GM18867 (cell line): ENCODE measurements around the gene FNDC7.
"Not testable (repeated sequence)": the region's sequence is repeated elsewhere in the genome, so short reads cannot be mapped to it uniquely, and the experiment has no call there.

ENCODE experiments used
- ATAC-seq: cut with Tn5 transposase; IDR thresholded peaks from one replicate; pipeline ENCODE4 v1.9.1; 2021; ENCODE audit warnings: mild to moderate bottlenecking, moderate library complexity; ENCODE audit not compliant: unreplicated experiment

Gene FNDC7

DNA sequence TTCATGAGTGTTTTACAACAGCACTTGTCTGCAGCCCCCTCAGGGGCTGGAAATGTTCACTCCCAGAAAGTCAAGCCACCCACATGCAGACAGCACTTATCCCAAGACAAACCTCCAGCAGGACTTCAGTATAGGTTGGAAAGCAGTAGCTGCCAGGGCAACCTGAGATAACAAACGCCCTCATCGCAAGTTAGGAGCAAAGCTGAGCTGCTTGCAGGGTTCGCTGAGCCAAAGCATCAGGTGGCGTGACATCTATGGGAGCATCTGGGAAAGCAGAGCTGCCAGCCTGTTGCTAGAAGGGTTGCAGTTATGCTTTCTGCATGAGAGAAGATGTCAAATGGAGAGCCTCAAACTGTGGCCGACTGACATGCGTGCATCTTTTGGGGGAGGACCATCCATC is 29.5 kb downstream of the FNDC7 start:
- ATAC-seq, result no peak

- no peak for ATAC-seq
Observed at GRCh38 chr1:108745980-108746381, 33.3 kb downstream of the FNDC7 start.

GRCh38 chr1:108746382-108747170 is 33.9 kb downstream of the FNDC7 start, which contains the start of gene STXBP3:
STXBP3 (plus strand) TSS chr1:108746674; CDS start chr1:108746738, 64 bp downstream.
- peak; percentile 90 for ATAC-seq

DNA sequence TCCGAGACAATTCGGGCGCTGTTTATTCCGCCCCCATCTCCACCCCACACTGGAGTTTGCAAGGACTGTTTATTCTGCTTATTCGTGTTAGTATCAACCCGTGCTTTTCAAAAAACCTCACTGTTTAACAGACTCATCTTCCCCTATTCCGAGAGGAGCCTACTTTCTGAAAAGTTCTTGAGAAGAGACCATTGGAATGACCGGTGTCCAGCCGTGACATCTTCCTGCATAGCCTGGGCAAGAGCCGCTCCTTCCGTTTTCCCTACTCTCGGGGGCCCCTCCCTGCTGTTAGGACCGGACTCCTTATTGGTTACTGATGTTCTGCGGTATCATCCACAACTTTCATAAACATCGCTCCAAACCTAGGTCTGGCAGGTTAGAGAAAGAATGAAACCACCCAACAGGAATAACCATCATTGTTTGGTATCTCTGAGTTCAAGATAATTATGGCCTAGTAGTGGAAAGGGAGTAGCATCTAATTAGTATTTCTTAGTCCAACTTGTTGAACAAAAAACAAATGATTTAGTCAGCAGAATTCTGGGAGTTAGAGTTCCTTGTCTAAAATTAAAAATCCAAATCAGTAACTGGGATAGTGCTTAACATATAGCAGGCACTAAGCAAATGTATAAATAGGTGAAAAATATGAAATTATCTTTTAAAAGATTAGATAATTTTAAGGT is 34.6 kb downstream of the FNDC7 start:
- ATAC-seq, result peak; percentile 20

DNA sequence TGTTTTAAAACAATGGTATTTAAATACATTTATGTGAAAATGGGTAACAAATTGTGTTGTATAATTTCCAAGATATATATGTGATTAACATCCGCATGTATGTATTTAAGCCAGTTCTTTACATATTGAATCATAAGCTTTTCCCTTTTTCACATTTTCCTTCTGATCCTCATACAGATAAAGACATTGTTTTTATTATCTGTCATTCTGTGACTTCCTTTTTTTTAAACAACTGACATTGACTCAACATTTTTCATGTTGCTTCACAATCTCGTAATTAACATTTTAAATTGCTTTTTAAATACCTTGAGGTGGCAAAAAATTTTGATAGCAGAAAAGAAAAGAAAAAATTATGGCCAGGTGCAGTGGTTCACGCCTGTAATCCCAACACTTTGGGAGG is 35.2 kb downstream of the FNDC7 start:
- no peak for ATAC-seq

DNA sequence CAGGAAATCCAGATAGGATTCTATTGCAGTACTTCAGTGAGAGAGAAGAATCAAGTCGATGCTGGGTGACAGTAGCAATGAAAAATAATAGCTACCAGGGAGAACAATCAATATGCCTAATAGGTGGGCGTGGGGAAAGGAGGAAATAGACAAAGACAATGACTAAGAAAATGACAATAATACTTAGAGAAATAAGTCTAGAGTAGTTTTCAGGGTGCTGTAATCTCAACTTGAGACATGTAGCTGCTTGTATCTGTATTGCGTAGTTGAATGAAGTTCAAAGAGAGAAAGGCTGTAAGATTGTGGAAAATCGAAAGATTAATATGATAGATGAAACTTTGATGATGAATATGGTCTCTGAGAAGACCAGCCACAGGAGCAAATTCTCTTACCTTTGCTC is 36.4 kb downstream of the FNDC7 start:
- ATAC-seq, result no peak

- no peak for ATAC-seq
Observed at GRCh38 chr1:108750476-108751181, 37.9 kb downstream of the FNDC7 start.

DNA sequence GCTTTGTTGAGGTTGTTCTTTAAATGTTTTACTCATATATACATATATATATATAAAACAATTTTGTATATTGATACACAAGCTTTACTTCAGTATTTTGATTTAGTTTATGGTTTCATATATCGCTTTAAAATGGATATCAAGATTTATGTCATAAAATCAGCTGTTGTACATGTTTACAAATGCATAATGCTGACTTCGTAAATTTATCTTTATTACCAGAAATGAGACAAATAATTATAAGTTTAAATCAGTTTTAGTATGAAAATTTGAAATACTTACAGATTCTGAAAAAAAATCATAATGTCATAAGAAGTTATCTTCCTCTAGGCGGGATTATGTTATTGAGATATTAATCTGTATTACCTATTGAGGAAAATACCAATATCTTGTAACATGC is 40.7 kb downstream of the FNDC7 start:
- ATAC-seq, result no peak

GRCh38 chr1:108758796-108759195 is 46.1 kb downstream of the FNDC7 start:
- ATAC-seq, result no peak

DNA sequence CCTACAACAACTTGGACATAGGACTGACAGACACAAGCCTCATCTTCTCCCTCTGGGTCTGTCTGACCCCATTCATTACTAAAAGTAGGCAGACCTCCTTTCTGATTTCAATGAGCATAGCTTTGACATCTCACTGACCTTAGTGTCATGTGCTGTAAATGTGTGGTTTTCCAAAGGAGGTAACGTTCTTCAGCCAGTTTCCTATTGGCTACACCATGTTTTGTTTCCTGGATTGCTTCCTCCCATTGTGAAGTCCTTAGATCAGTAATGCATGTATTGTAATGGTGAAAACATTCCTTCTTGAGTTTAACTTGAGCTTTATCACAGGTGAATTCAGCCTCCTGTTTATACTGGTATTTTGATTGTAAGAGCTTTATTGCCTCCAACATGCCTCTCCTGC is 54.4 kb downstream of the FNDC7 start:
- no peak for ATAC-seq

DNA sequence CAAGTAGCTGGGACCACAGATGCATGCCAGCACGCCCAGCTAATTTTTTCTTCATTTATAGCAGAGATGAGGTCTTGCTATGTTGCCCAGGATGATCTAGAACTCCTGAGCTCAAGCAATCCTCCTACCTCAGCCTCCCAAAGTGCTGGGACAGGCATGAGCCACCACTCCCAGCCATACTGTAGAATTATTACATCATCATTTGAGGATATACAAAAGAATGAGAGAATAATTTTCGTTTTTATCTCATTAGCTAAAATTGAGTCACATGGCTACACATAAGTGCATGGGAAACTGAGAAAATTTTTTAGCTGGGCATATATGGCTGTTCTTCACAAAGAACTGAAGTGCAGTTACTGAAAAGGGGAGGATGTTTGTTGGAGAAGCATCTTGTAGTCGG is 55.0 kb downstream of the FNDC7 start:
- ATAC-seq, result no peak

DNA sequence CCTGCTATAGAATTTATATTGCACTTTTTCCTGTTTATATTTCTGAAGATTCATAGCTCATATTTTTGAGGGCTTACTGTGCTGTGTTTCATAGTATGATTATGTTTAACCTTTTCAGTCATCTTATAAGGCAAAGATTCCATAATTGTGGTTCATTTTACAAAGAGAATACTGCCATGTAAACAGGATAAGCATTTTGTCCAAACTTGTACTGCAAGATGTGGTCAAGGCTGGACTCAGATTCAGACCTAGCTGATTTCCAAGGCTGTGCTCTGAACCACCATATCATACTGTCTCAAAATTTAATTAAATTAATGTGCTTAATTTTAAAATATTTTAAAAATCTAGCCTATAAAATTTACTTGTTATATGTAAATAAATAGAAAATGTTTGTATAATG is 65.1 kb downstream of the FNDC7 start:
- no peak for ATAC-seq

- no peak for ATAC-seq
Observed at GRCh38 chr1:108779455-108779854, 66.7 kb downstream of the FNDC7 start.

DNA sequence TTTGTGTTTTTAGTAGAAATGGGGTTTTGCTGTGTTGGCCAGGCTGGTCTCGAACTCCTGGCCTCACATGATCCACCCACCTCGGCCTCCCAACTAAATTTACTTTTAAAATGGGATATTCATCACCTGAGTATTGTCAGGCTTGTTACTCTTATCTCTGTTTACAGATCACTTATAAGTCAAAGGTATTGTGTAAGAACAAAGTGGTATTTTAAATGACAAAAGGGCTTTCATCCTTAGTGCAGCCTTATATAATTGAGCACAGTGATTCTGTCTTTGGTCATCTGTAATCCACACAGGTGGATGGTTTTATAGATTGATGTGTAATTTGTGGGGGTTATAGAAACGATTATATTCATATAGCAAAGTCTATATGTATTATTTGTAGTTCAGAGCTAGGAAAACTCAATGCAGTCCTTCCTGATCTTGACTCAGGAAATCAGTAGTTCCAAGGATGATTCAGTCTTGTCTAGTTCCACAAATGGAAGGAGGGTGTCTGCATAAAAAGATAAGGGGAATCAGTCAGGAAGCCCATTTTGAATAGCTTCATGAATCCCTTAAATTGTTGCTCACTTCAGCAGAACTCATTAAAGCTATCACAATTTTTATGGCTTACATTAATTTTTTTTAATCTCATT is 68.3 kb downstream of the FNDC7 start:
- no peak for ATAC-seq

DNA sequence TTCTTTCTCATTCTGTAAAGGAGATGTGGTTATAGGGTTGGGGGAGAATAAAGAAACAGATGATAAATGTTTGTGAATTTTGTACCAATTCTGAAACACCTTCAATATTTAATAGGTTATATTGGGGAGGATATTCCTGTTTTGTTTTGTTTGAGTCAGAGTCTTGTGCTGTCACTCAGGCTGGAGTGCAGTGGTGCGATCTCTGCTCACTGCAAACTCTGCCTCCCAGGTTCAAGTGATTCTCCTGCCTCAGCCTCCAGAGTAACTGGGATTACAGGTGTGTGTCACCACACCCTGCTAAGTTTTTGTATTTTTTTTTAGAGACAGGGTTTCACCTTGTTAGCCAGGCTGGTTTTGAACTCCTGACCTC is 68.9 kb downstream of the FNDC7 start:
- ATAC-seq, result not testable (repeated sequence)

- ATAC-seq, result no peak
Observed at GRCh38 chr1:108785264-108785663, 72.6 kb downstream of the FNDC7 start.

- no peak for ATAC-seq
Observed at GRCh38 chr1:108785880-108786279, 73.2 kb downstream of the FNDC7 start.

DNA sequence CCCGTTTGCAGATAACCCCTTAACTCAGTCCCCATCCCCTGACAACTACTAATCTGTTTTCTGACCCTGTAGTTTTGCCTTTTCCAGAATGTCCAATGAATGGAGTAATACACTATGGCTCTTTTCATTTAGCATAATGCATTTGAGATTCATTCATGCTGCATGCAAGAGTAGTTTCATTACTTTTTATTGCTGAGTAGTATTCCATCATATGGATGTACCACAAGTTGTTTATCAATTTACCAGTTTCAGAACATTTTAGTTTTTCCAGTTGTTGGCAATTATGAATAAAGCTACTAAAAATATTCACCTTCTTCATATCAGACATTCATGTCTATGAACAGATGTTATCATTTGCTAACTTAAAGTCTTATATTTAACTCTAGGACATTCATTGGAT is 79.1 kb downstream of the FNDC7 start:
- ATAC-seq, result no peak
